ENCODE data around the gene NPRL2. TPM values are rescaled to one million over a fixed set of nuclear protein-coding genes. Genes with fewer than 3 reads are reported as not detected.
A peak's percentile ranks its signal among the peaks of the same experiment; 100 is the strongest.

Gene NPRL2
- total and polyA plus RNA-seq, 2 of the 8 experiments (the other 6 are each of a cell fraction or from before 2014, with no cell fraction given): 28.4 to 51.4 TPM

DNA sequence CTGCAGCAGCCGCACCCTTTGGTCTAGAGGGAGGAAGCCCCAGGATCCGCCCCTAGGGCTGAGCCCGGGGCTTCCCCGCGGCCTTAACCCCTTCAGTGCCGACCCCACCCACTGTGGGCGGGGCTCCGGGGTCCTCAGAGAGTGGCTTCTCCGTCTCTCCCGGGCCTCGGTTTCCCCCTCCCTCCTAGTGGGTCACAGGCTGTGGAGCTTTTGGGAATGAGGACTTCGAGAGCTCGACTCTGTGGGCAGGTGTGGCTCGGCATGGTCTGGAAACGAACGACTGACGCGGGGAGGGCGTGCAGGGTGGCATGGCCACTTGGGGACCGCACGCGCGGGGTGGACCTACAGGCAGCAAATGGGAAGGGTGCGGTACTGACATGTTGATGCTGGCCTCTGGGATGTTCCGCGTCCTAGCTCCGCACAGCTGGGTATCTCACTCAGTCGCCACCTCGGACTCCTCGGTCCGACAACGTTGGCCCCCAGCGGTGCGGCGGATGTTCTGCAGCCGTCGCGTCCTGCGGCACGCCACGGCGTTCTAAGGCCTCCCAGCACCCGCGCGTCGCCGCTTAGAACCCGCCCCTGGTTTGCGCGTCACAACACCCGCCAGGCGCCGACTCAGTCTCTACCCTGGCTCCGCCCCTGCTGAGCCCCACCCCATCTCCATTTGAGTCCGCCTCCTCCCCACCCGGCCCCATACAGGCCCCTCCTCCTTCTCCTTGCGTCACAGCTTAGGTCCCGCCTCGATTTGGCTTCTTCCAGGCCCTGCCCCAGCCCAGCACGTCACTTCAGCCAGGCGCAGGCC lies 51.5 kb downstream of the NPRL2 start, which contains the start of the genes HYAL3 and NAA80:
TSS of gene HYAL3 (minus strand) at position 570 of the 802 bp plus-strand sequence. CDS start 3,803 bp downstream, outside the sequence.
TSS of gene NAA80 (minus strand) at position 570 of the 802 bp plus-strand sequence. CDS start 1,942 bp downstream, outside the sequence.
- WGBS, 2 experiments (ENCODE audit: extremely low coverage in 1 of 2, insufficient coverage in 1 of 2, insufficient read length in 1 of 2, insufficient replicate concordance in 2 of 2, low coverage in 1 of 2, low lambda C conversion rate in 2 of 2, missing lambda C conversion rate in 1 of 2): 6% methylated on average over 31 of the region's 61 CpGs; no CpG with 5 or more reads in 1 of the 2 experiments
- Histone ChIP-seq H3K9ac (replicated peaks in 1 of 4; ENCODE audit: extremely low read depth in 1 of 4, low read depth in 3 of 4, low read length in 3 of 4) (peak within 1 kb of the TSS in 3 of 4 experiments; percentile 55 to 68 (median 63); a peak in 6 of 7 replicates), H3K4me2 (ENCODE audit: insufficient read depth in 1 of 2, low read depth in 2 of 2, low read length in 2 of 2) (peak within 1 kb of the TSS; percentile 67 to 92), H4K20me1 (replicated peaks in 1 of 2; ENCODE audit: control insufficient read depth in 1 of 2, insufficient read depth in 2 of 2, low read length in 2 of 2) (peaks cover 0 to 2% of the 10 kb centered on the region in 2 experiments), H2BK15ac (ENCODE audit: low read length) (peak within 1 kb of the TSS; percentile 98; the same call in 1 of the 2 replicates), H3K4me1 (replicated peaks in 1 of 4; ENCODE audit: control insufficient read depth in 3 of 4, insufficient read depth in 4 of 4, low read length in 3 of 4) (peaks cover 0 to 26% (median 12%) of the 10 kb centered on the region in 4 experiments; a peak in 6 of 7 replicates), H3K36me3 (ENCODE audit: control insufficient read depth in 2 of 4, insufficient read depth in 4 of 4, low read length in 3 of 4) (no peaks in the 10 kb centered on the region), H3K18ac (ENCODE audit: extremely low read depth, low read length) (peak within 1 kb of the TSS; percentile 88), H3K14ac (ENCODE audit: insufficient read length) (no peak within 1 kb of the TSS), H3K56ac (replicated peaks; ENCODE audit: insufficient read length, low read depth, low read length) (peak within 1 kb of the TSS; percentile 67), H3K4me3 (ENCODE audit: extremely low read depth in 1 of 4, insufficient read depth in 2 of 4, low read depth in 3 of 4, low read length in 4 of 4) (peak within 1 kb of the TSS; percentile 70 to 89 (median 80)), H3K9me3 (ENCODE audit: insufficient read depth in 2 of 2, low read depth in 1 of 2, low read length in 1 of 2) (no peaks in the 10 kb centered on the region), H2AK5ac (ENCODE audit: low read depth, low read length) (no peak within 1 kb of the TSS), H4K8ac (ENCODE audit: extremely low read depth, insufficient read depth, low read length) (peak within 1 kb of the TSS; percentile 78), H3K79me2 (ENCODE audit: control insufficient read depth in 1 of 2, insufficient read depth in 2 of 2, low read length in 2 of 2) (no peaks in the 10 kb centered on the region), H4K91ac (replicated peaks; ENCODE audit: insufficient read length, low read length) (peak within 1 kb of the TSS; percentile 90), H4K5ac (ENCODE audit: insufficient read length, low read depth, low read length) (peak within 1 kb of the TSS; percentile 80), H3K23me2 (ENCODE audit: low read depth, low read length) (peaks cover 5% of the 10 kb centered on the region; the same call in 1 of the 2 replicates), H2AFZ (ENCODE audit: low read length) (peak within 1 kb of the TSS; percentile 93), H3K27ac (ENCODE audit: low read depth, low read length) (peak within 1 kb of the TSS; percentile 61), H2BK20ac (ENCODE audit: low read length) (no peak within 1 kb of the TSS), H3K4ac (replicated peaks; ENCODE audit: insufficient read length, low read depth, low read length) (peak within 1 kb of the TSS; percentile 91), H2BK120ac (replicated peaks; ENCODE audit: low read depth, low read length) (peak within 1 kb of the TSS; percentile 26), H3K79me1 (ENCODE audit: low read depth, low read length) (no peaks in the 10 kb centered on the region), H2BK12ac (ENCODE audit: low read depth, low read length) (peak within 1 kb of the TSS; percentile 68; the same call in 1 of the 2 replicates), H3K23ac (ENCODE audit: insufficient read length) (no peak within 1 kb of the TSS), H2BK5ac (ENCODE audit: low read depth, low read length) (peak within 1 kb of the TSS; percentile 90), H3K27me3 (replicated peaks in 1 of 4; ENCODE audit: control insufficient read depth in 3 of 4, extremely low read depth in 1 of 4, insufficient read depth in 3 of 4, low read length in 3 of 4) (no peaks in the 10 kb centered on the region; a peak in 1 of 7 replicates)
- DNase-seq (ENCODE audit: low read depth in 1 of 2, low spot score in 2 of 2) (peak; percentile 99), FAIRE-seq (peak; percentile 71)
- CTCF ChIA-PET (ENCODE audit: partially characterized antibody): interaction anchor here (1.0 to 1.8 kb wide), 17 partner anchors 16 to 1090 kb away, joined by 3 to 7 read pairs (median 3); partner anchors contain the start of genes LSMEM2 and TUSC2
- POLR2A ChIA-PET (ENCODE audit: partially characterized antibody): interaction anchor here (0.8 to 11.3 kb wide), 10 partner anchors 10 to 61 kb away, joined by 3 to 149 read pairs (median 3); partner anchors contain the start of genes HYAL2 and SEMA3B
- TF ChIP-seq, protein P1, sequence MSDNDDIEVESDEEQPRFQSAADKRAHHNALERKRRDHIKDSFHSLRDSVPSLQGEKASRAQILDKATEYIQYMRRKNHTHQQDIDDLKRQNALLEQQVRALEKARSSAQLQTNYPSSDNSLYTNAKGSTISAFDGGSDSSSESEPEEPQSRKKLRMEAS (IDR thresholded peaks at IDR 0.05): peak; percentile 62
- no peak for TF ChIP-seq SIX5 (IDR thresholded peaks at IDR 0.05; ENCODE audit: low read depth, low read length)
- no peak for TF ChIP-seq CHD1 (IDR thresholded peaks at IDR 0.05; ENCODE audit: low read depth, low read length)
- no peak for TF ChIP-seq GTF2F1 (IDR thresholded peaks at IDR 0.05; ENCODE audit: borderline replicate concordance, low read depth, low read length)
- TF ChIP-seq ZNF274 (IDR thresholded peaks at IDR 0.05; ENCODE audit: borderline replicate concordance, extremely low read depth, low read length): no peak
- TF ChIP-seq RNF2 (IDR thresholded peaks at IDR 0.05; ENCODE audit: borderline replicate concordance, low read depth, low read length, missing control alignments, poor library complexity, severe bottlenecking): no peak
- TF ChIP-seq FOSL1 (IDR thresholded peaks at IDR 0.05; ENCODE audit: insufficient read depth, low read depth, low read length): no peak
- TF ChIP-seq SAP30 (IDR thresholded peaks at IDR 0.05; ENCODE audit: insufficient read depth, insufficient replicate concordance, low read length): no peak
- peak; percentile 53; the same call in 1 of the 2 replicates for TF ChIP-seq BACH1 (IDR thresholded peaks at IDR 0.05; ENCODE audit: low read length)

Data from H1 (cell line).